AG04450 (cell line): Measurements from ENCODE around the gene RAB10. TPM values are rescaled to one million over a fixed set of nuclear protein-coding genes. Genes with fewer than 3 reads are reported as not detected.

Experiments
- CTCF ChIA-PET: fragments of 300-600, 350-600 bp; formaldehyde crosslinking; extraction: SDS; loops from one replicate; lab custom pipeline; 2022; ENCODE audit warnings: antibody characterized with exemption, inconsistent platforms; lab: Charles Lee
- POLR2A ChIA-PET: fragments of 350-600 bp; formaldehyde crosslinking; extraction: SDS; loops from one replicate; lab custom pipeline; 2021; ENCODE audit warnings: antibody characterized with exemption, inconsistent platforms; lab: Yijun Ruan, JAX
- DNase-seq: peaks from one replicate; pipeline ENCODE4 v3.0.0-alpha.2; 2011; ENCODE audit warnings: low read depth, low spot score
- H3K27ac ChIP-seq: one replicate; pipeline ENCODE4 v1.5.1; 2012; ENCODE audit warnings: low read depth, low read length, control low read depth
- H3K27me3 ChIP-seq: one replicate; pipeline ENCODE4 v1.6.0; 2012; ENCODE audit warnings: low read length; ENCODE audit not compliant: control insufficient read depth, insufficient read depth
- H3K4me3 ChIP-seq: 2 replicates; pipeline ENCODE4 v1.5.1; 2011; ENCODE audit warnings: mild to moderate bottlenecking, low read depth, low read length, control low read depth
- H3K9me3 ChIP-seq: 2 replicates; pipeline ENCODE4 v1.5.1; 2012; ENCODE audit warnings: low read length; ENCODE audit not compliant: control insufficient read depth, insufficient read depth
- polyA plus RNA-seq: library from polyadenylated mRNA; depleted of rRNA; stranded (reverse); fragments of >200 nt; gene quantifications from 2 replicates; pipeline ENCODE4 v1.2.3, GENCODE V29; 2011
- TF ChIP-seq, protein P1 (sequence below): IDR thresholded peaks from 2 replicates; pipeline ENCODE4 v1.5.1; 2011; ENCODE audit warnings: low read depth, low read length, control low read depth, inconsistent platforms

Gene RAB10
- polyA plus RNA-seq, 1 experiment = 178 TPM

DNA sequence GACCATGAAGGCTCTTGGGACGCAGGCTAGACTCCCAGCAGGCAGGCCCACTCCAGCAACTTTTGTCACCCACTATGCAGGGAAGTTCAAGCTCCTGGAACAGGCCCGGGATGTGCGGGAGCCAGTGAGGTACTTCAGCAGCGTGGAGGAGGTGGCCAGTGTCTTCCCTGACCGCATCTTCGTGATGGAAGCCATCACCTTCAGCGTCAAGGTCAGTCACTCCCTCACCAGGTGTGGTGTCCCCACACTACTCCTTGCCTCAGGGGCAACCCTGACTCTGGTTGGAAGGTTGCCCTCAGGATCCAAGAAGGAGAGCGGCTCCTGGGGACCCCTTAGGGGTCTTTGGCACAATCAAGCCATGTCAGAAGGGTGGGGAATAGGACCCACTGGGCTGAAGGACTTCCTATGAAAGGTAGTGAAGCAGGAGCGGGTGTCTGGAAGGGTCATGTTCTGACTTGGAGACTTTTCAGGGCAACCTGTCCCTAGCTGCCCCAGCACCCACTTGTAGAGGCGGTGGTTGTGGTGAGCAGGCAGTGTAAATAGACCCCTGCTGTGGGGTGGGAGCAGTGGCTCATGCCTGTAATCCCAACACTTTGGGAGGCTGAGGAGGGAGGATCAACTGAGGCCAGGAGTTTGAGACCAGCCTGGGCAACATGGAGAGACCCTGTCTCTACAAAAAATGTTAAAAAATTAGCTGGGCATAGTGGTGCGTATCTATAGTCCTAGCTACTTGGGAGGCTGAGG is 149.2 kb downstream of the RAB10 start:
- TF ChIP-seq, protein P1, sequence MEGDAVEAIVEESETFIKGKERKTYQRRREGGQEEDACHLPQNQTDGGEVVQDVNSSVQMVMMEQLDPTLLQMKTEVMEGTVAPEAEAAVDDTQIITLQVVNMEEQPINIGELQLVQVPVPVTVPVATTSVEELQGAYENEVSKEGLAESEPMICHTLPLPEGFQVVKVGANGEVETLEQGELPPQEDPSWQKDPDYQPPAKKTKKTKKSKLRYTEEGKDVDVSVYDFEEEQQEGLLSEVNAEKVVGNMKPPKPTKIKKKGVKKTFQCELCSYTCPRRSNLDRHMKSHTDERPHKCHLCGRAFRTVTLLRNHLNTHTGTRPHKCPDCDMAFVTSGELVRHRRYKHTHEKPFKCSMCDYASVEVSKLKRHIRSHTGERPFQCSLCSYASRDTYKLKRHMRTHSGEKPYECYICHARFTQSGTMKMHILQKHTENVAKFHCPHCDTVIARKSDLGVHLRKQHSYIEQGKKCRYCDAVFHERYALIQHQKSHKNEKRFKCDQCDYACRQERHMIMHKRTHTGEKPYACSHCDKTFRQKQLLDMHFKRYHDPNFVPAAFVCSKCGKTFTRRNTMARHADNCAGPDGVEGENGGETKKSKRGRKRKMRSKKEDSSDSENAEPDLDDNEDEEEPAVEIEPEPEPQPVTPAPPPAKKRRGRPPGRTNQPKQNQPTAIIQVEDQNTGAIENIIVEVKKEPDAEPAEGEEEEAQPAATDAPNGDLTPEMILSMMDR = no peak
- Histone ChIP-seq H3K27me3 (no peaks in the 10 kb centered on the region), H3K9me3 (no peaks in the 10 kb centered on the region), H3K27ac (no peak overlapping the region), H3K4me3 (no peak overlapping the region)
- CTCF ChIA-PET = interaction anchor here (2.6 kb wide), 1 partner anchor 232 kb away, joined by 19 read pairs; no protein-coding TSS in a partner anchor
- POLR2A ChIA-PET = no interaction called here
- DNase-seq = no peak

DNA sequence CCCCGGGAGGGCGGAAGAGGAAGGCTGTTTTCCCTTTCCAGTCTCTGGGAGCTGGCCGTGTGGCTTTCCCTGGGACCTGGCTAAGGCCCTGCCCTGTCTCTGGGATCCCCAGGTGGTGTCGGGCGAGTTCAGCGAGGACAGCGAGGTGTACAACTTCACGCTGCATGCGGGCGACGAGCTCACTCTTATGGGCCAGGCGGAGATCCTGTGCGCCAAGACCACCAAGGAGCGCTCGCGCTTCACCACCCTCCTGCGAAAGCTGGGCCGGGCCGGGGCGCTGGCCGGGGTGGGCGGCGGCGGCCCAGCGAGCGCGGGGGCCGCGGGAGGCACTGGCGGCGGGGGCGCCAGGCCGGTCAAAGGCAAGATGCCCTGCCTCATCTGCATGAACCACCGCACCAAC is 150.2 kb downstream of the RAB10 start:
- no peak for DNase-seq
- no peak overlapping the region for H3K27ac ChIP-seq
- H3K4me3 ChIP-seq = peak overlapping the region; percentile 60
- H3K9me3 ChIP-seq = no peaks in the 10 kb centered on the region
- POLR2A ChIA-PET = interaction anchor here (0.6 kb wide), 1 partner anchor 93 kb away, joined by 4 read pairs; no protein-coding TSS in a partner anchor
- no peaks in the 10 kb centered on the region for H3K27me3 ChIP-seq
- TF ChIP-seq, protein P1 = no peak
- CTCF ChIA-PET = interaction anchor here (0.5 to 2.6 kb wide), 8 partner anchors 8 to 826 kb away, joined by 3 to 19 read pairs (median 4); no protein-coding TSS in a partner anchor

DNA sequence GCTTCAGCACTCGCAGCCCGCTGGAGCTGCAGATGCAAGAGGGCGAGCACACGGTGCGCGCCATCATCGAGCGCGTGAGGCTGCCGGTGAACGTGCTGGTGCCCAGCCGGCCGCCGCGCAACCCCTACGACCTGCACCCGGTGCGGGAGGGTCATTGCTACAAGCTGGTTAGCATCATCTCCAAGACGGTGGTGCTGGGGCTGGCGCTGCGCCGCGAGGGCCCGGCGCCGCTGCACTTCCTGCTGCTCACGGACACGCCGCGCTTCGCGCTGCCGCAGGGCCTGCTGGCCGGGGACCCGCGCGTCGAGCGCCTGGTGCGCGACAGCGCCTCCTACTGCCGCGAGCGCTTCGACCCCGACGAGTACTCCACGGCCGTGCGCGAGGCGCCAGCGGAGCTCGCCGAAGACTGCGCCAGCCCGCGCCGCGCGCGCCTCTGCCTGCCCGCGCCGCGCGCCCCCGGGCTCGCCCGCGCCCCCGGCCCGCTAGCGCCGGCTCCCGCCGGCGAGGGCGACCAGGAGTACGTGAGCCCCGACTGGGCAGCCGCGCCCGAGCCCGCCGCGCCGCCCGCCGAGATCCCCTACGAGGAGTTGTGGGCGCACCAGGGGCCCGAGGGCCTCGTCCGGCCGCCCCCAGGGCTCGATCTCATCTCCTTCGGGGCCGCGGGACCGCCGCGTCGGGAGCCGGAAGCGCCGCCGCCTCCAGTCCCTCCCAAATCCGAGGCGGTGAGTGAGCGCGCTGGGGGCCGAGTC is 150.8 kb downstream of the RAB10 start:
- ChIA-PET POLR2A (interaction anchor here (0.6 kb wide), 1 partner anchor 93 kb away, joined by 4 read pairs; no protein-coding TSS in a partner anchor), CTCF (interaction anchor here (0.5 to 2.6 kb wide), 14 partner anchors 9 to 826 kb away, joined by 3 to 19 read pairs (median 4); no protein-coding TSS in a partner anchor)
- H3K27ac ChIP-seq = no peak overlapping the region
- H3K27me3 ChIP-seq = no peaks in the 10 kb centered on the region
- H3K4me3 ChIP-seq = peak overlapping the region; percentile 60
- H3K9me3 ChIP-seq = no peaks in the 10 kb centered on the region
- DNase-seq = peak; percentile 45
- TF ChIP-seq, protein P1 = peak; percentile 54

DNA sequence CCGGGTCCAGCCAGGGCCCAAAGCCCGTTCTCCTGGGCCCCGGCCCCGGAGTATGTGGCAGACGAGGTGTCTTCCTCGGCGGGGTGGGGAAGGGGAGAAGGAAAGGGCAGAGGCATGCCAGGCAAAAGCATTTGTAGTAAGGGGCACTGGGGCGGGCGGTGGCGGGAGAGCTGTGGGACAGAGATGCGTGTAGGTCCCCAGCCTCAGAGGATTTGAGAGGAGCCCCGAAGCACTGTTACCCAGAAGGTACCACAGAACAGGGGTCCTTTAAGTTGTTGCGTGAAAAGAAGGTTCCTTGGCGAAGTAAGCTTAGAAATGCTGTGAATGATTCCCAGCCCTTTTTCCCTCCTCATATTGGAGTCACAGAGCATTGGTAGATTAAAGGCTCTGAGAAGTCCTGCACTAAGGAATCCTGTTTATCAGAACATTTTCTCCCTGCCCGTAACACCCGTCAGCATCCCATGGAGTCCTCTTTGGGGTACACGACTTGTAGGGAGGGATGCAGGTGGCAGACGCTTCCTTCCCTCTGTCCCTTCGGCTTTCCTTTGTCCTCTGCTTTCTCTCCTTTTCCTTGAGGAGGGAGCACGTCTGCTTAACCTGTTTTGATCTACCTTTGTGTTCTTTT is 151.5 kb downstream of the RAB10 start:
- POLR2A ChIA-PET = no interaction called here
- peak overlapping the region; percentile 60 for H3K4me3 ChIP-seq
- DNase-seq = no peak
- TF ChIP-seq, protein P1 = no peak
- CTCF ChIA-PET = interaction anchor here (0.6 to 2.6 kb wide), 12 partner anchors 10 to 249 kb away, joined by 3 to 19 read pairs (median 4); partner anchors contain the start of gene KIF3C
- H3K9me3 ChIP-seq = no peaks in the 10 kb centered on the region
- H3K27ac ChIP-seq = no peak overlapping the region
- H3K27me3 ChIP-seq = no peaks in the 10 kb centered on the region
